ENCODE data around the gene RAB3C. TPM values are rescaled to one million over a fixed set of nuclear protein-coding genes. Genes with fewer than 3 reads are reported as not detected.
A peak's percentile ranks its signal among the peaks of the same experiment; 100 is the strongest.
"Not testable (repeated sequence)": the region's sequence is repeated elsewhere in the genome, so short reads cannot be mapped to it uniquely, and the experiment has no call there.

Gene RAB3C
- total RNA-seq, 1 donor from 2014 or later: 4.6 TPM

DNA sequence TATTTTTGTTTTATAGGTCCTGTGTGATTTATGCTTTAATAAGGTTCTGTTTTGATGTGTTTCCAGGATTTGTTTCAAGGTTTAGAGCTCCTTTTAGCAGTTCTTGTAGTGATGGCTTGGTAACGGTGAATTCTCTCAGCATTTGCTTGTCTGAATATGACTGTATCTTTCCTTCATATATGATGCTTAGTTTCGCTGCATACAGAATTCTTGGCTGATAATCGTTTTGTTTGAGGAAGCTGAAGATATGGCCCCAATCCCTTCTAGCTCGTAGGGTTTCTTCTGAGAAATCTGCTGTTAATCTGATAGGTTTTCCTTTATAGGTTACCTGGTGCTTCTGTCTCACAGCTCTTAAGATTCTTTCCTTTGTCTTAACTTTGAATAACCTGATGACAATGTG, 20.0 kb downstream of the RAB3C start:
- not testable (repeated sequence) for DNase-seq (ENCODE audit: low spot score)

DNA sequence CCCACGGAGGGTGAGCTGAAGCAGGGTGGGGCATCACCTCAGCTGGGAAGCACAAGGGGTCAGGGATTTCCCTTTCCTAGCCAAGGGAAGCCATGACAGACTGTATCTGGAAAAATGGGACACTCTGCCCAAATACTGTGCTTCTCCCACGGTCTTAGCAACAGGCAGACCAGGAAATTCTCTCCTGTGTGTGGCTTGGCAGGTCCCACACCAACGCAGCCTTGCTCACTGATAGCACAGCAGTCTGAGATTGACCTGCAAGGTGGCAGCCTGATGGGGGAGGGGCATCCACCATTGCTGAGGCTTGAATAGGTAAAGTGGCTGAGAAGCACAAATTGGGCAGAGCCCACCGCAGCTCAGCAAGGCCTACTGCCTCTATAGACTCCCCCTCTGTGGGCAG, 23.2 kb downstream of the RAB3C start:
- DNase-seq (ENCODE audit: low spot score): no peak

DNA sequence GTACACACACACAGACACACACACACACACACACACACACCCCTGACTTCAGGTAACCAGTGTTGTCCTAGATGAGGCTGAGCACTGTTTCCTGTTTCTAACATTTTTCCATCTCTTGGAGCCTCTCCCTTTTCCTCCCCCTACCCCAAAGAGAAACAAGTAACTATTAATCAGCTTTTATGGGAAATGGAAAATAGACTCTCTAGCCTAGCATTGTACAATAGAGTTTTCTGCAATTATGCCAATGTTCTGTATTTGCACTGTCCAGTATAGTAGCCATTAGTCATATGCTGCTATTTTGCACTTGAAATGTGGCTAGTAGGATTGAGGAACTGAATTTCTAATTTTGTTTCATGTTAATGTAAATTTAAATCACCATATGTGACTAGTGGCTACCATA, 33.1 kb downstream of the RAB3C start:
- DNase-seq (ENCODE audit: low spot score): no peak

- DNase-seq (ENCODE audit: low spot score): no peak
Measured at GRCh38 chr5:58617241-58617640, 34.4 kb downstream of the RAB3C start.

DNA sequence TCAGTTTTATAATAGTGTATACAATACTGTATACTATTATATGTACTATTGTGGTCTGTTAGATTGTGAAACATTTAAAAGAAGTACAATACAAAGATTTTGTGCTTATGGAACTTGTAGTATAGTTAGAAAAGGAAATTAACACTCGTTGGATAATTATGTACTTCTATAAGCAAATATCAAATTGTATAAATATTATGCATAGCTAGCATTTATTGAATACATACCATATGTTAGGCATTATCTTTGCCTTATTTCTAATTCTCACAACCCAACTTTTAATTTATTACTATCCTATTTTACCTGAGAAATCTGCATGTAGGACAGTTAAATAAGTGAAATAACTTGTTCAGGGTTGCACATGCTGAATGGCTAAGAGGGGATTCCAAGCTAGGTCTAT, 37.5 kb downstream of the RAB3C start:
- no peak for DNase-seq (ENCODE audit: low spot score)

GRCh38 chr5:58622936-58623871, 40.3 kb downstream of the RAB3C start:
- DNase-seq (ENCODE audit: low spot score): peak; percentile 81

GRCh38 chr5:58628626-58629025, 45.8 kb downstream of the RAB3C start:
- DNase-seq (ENCODE audit: low spot score): no peak

GRCh38 chr5:58629271-58630159, 46.6 kb downstream of the RAB3C start:
- peak; percentile 7 for DNase-seq (ENCODE audit: low spot score)

DNA sequence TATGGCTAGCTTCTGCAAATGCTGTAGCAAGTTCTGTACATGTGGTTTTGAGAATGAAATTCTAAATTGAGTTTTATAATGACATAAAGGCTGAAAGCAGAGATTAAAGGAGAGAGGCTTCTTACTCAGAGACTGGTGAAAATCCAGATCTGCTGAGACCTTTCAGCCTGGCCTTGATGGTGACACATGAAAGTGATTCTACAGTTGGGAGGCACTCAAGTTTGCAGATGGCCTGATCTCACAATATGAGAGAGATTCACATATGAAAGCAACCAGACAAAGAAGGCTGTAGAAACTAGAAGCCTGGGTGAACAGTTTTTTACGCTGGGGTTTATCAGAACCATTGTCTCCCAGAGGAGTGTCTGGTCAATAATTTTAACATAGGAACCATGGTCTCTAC, 49.0 kb downstream of the RAB3C start:
- no peak for DNase-seq (ENCODE audit: low spot score)

DNA sequence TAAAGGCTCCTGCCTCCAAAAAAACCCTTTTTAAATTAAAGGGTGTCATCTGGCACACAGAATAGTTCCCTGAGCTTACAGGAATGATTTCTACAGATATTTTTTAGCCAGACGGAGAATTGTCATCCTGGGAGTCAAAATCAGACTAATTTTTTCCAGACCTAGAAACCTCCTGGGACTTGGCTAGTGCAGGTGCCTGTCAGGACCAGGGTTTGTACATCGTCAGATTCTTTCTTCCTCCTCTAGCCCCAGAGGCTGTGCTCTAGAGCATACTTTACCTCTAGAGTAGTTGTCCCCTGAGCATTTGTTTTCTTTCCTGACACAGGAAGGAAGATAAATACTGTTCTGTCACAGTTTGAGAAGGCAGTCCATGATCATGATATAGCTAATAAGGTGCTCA, 52.5 kb downstream of the RAB3C start:
- DNase-seq (ENCODE audit: low spot score): no peak

DNA sequence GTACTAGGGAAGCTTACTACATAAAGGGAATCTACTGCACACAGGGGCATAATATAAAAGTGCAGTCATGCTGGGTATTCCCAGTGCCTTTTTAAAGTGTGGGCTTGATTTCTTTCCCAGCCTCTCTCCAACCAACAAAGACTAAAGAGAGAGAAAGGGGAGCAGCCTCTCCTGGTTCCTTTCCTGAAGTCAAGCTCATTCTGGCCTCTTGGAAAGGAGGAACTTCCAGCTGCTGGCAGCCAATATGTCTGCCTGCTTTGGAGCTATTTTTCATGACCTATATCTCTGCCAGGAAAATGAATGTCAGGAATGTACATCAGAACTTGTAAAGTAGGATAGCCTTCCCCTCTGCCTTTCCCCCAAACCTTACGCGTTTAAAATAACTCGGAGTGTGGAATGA, 57.1 kb downstream of the RAB3C start:
- no peak for DNase-seq (ENCODE audit: low spot score)

DNA sequence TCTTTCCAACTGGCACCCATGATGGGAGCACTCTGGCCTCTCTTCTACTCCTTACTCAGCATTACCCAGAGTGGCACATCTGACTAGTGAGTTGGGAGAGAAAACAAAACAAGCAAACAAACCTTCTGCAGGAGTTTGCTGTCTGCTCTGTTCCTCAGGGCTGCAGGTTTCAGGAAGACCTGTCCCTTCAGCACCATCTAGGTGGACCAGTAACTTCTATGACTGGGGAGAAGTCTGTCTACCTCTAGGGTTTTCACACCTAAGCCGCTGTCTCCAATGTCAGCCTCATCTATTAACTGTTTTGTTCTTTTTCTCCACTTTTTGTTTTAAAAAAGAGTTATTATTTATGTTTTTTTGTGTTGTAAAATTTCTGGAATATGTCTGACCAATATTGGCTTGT, 58.7 kb downstream of the RAB3C start:
- DNase-seq (ENCODE audit: low spot score): no peak

GRCh38 chr5:58648846-58649245, 66.0 kb downstream of the RAB3C start:
- no peak for DNase-seq (ENCODE audit: low spot score)

DNA sequence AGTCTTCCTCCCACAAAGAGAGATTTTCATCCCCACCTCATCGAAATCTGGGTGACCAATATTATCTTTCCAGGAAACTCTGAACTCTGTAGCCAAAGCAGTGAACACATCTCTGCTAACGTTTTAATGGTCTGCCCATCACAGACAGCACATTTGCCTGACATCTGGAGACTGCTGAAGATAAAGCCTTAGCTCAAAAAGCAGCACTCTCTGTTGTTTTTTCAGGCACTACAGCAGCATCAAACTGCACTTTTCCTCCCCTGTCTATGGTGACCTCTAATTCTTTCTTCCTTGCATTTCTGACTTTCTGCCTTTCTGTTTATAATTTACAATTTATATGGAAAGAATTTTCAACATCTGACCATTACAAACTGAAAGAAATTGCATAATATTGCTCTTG, 66.8 kb downstream of the RAB3C start:
- peak; percentile 71 for DNase-seq (ENCODE audit: low spot score)

DNA sequence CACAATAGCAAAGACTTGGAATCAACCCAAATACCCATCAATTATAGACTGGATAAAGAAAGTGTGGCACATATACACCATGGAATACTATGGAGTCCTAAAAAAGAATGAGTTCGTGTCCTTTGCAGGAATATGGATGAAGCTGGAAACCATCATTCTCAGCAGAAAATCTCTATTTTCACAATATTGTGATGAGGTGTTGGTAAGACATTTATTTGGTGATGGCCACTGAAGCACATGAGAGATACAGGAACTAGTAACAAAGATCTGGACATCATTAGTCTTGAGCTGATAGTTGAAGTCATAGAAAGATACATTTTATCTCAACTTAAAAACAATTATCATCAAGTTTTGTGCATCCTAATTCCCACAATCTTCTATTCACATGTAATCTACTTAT, 70.6 kb downstream of the RAB3C start:
- no peak for DNase-seq (ENCODE audit: low spot score)

GRCh38 chr5:58666141-58666540, 83.3 kb downstream of the RAB3C start:
- no peak for DNase-seq (ENCODE audit: low spot score)

GRCh38 chr5:58666598-58667581, 84.0 kb downstream of the RAB3C start:
- peak; percentile 49 for DNase-seq (ENCODE audit: low spot score)

DNA sequence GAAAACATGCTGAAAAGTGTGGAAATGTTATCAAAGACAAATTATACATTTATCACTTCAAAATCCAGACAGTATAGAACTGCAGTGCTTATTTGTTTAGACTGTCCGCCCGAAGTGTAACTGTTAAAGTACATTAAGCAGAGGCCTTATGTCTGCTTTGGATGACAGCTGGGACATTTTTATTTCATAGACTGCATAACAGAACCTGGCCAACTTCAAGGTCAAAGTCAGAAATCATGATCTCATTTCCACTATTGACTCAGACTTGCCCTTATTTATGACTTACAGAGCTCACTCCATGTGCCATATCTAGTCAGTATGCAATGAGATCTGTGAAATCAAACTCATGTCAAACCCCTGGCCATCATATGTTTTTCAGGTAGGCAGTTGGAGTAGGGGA, 87.7 kb downstream of the RAB3C start:
- DNase-seq (ENCODE audit: low spot score): peak; percentile 79

- DNase-seq (ENCODE audit: low spot score): no peak
Measured at GRCh38 chr5:58671155-58671554, 88.3 kb downstream of the RAB3C start.

DNA sequence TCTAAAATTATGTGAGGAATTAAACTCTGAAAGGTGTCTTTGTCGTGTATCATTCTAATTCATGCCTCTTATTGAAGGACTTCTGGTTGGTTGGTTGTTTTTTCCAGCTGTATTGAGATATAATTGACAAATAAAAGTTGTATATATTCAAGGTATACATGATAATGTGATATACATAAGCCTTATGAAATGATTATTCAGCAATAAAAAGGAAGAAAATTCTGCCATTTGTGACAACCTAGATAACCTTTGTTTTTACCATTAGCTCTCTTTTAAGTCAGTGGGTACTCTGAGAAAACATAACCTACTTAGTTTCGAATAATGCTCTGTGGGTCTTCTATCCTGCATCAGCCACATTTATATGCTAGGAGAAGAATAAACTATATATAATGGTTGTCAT, 89.6 kb downstream of the RAB3C start:
- DNase-seq (ENCODE audit: low spot score): no peak

- peak; percentile 27 for DNase-seq (ENCODE audit: low spot score)
Measured at GRCh38 chr5:58674070-58674469, 91.2 kb downstream of the RAB3C start.
